SH-SY5Y (cell line): ENCODE data around the gene DGUOK.

Source experiments
- GATA2 ChIP-seq: IDR thresholded peaks from 2 replicates; pipeline ENCODE4 v1.6.1; 2011; ENCODE audit warnings: mild to moderate bottlenecking, low read depth, low read length
- GATA3 ChIP-seq: IDR thresholded peaks from 2 replicates; pipeline ENCODE4 v1.6.1; 2011; ENCODE audit warnings: low read depth, mild to moderate bottlenecking, low read length, moderate library complexity

DNA sequence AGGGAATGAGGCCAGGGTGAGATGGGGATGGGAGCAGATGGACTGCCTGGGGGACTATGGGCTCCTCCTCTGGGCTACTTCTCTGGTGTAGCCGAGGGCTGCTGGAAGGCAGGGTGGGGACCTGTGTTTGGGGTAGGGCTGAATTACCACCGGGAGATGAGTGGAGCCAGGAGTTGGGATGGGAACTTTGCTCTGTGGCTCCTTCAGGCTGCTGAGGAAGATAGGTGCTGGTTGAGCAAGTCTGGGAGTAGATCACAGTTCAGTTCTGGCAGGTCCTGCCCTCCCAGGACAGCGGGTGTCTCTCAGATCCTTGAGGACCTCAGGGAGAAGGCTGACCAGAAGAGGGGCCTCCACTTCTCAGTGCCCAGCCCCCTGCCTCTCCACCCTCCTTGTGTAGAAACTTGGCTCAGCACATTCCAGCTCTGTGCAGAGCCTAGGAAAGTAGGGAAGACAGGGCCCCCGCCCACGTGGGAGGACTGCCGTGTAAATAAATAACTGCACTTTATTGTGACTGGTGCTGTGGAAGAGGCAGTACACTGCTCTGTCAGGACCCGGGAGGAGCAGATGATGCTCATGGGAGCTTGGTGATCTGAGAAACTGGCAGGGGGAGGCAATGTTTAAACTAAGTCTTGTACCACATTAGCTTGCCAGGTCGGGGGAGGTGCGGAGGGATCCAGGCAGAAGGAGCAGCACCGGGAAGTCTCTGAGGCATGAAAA is 73.4 kb downstream of the DGUOK start:
- TF ChIP-seq GATA2 (no peak), GATA3 (no peak)
